ENCODE measurements around the gene TNPO3.

The TNPO3 gene

DNA sequence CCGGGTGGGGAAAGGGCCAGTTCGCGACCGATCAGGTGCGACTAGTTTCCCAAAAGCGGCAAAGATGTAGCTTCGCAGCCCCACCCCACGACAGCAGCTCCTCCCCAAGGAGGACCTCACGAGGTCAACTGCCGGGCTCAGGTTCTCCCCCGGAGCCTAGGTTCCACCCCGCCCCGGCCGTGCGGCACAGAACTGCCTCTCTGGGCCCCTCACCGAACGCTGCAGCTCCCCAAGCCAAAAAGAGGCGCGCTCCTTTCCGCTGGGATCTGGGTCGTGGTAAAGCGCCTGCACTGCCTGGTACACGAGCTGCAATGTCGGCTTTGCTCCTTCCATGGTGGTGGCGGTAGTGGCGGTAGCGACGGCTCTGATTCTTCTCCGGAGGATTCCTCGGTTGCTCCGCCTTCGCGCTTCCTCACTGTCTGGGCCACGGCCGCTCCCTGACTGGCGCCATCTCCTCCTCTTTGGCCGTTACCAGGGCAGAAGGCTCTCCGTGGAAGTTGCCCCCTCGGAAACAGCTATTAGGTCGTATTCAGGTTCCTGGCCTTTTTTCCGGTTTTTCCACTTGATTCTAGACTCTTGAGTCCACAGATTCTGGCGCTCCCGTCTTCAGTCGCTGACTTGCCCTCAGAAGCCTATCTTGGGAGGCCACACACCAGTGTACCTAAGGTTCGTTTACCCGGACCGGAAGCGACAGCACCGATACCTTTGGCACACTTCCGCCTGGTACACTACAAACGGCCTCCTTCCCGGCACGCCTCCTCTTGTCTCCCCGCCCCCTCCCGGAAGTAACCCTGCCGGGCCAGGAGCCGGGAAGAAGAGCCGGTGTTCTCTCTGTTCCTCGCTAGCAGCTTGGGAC, at the start of gene TNPO3:
TSS of gene TNPO3 (minus strand) at position 674 of the 856 bp plus-strand sequence. CDS start at position 333, 341 bp downstream.
- DNase-seq = peak; percentile 98

DNA sequence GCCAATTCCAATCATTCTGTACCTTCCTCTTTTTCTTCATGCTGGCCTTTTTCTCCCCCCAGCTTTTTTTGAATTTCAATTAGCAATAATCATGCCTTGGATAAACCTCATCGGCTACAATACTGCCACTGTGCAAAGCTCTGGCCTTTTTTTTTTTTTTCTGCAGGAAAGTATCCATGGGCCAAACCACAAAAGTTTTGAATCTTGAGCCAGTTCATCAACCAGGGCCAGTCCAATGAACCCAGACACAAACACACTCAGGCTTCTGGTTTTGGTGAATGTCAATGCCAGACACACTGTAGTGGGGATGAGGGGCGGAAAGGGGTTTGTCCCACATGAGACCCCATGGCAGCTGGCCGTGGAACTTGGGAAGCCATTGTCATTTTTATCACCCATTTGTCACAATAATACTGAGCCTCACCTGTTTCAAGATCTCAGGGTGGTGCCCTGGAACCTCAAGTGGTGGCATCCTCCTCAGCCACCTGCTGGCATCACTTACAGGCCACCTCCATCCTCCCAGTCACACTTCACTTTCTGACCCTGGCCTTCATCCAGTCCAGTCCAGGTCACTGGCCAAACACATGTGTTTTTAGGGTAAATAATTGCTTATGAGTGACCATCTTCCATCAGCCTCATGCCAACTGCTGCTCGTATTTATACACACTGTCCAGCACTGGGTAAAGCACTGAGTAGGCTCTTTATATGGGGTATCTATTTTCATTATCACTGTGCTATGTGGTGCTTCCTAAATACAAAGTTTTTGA, 48.8 kb upstream of the TNPO3 start:
- DNase-seq = no peak

DNA sequence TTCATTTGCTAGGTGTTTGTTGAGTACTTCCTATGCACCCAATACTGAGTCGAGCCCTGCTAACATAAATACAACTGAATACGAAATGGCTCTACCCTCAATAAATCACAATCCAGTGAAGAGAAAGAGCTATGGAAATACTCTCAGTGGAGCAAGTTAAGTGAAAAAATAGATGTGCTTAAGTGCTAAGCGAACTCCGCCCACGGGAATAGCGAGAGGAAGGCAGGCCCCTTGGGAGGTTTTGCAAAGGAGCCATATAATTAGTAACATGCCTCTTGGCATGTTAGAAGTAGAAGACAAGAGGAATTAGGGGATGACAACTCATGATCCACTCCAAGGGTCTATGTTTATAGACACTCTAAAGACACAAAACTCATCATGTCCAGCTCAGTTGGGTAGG, 46.8 kb upstream of the TNPO3 start:
- DNase-seq = peak; percentile 24

DNA sequence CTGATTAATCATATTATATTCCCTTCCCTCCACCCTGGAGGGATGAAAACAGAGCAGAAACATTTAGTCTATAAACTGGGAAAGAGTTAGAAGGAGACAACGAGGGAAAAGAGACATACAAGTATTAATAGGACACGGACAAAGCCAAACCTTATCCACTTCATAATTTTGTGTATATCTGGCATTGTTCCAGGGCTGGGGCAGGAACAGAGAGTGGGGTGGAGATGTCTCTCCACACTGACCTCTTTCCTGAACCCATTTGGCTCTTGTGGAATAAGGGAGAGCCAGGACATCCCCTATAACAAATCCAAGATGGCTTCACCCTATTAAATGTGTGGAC, 45.9 kb upstream of the TNPO3 start:
- DNase-seq = no peak

DNA sequence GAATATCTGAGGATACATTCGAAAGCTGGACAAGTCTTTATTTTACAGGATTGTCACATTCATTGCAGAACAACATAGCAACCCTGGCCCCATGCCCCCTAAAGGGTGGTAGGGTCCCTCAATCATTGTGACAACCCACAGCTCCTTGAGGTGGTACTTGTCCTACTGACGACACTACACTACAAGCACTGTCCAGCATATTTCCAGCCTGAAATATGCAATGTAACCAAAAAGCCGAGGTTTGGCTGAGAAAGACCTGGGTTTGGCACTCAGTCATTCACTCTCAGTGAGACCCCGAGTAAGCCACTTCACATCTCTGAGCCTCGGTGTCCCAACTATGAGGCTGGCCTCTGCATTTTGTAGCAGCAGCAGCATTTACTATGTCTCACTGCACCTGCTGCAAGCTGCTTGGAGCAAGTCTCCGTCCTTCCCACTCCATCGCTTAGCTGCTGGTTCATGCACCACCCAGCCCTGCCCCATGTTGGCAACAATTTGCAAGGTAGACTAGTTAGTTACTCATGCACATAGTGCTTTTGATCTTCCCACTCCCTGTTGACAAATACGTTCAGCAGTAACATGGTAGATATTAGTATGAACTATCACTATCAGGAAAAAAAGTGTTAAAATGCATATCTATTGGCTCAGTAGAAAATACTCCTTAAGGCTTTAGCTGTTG, 43.6 kb upstream of the TNPO3 start:
- no peak for DNase-seq

DNA sequence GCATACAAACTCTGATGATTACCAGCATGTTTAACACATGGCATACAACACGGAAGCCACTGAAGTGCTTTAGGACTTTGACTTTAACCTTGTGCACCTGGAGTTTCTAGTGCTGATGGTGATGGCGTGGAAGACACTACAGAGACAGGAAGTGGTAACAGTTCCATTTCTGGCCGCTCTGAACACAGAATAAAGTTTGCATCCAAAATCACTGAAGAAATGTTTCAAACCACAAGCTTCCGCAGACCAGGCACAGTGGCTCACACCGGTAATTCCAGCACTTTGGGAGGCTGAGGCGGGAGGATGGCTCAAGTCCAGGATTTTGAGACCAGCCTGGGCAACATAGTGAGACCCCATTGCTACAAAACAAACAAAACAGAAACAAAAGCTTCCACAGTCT, 40.3 kb upstream of the TNPO3 start:
- DNase-seq = no peak

DNA sequence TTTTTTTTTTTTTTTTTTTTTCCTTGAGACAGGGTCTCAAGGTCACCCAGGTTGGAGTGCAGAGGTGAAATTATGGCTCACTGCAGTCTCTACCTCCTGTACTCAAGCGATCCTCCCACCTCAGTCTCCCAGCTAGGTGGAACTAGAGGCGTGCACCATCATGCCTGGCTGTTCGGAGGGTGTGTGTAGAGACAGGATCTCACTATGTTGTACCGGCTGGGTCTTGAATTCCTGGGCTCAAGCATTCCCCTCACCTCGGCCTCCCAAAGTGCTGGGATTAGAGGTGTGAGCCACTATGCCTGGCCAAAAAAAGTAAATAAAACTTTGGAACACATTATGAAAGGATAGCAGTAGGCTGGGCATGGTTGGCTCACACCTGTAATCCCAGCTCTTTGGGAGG, 39.6 kb upstream of the TNPO3 start:
- no peak for DNase-seq

DNA sequence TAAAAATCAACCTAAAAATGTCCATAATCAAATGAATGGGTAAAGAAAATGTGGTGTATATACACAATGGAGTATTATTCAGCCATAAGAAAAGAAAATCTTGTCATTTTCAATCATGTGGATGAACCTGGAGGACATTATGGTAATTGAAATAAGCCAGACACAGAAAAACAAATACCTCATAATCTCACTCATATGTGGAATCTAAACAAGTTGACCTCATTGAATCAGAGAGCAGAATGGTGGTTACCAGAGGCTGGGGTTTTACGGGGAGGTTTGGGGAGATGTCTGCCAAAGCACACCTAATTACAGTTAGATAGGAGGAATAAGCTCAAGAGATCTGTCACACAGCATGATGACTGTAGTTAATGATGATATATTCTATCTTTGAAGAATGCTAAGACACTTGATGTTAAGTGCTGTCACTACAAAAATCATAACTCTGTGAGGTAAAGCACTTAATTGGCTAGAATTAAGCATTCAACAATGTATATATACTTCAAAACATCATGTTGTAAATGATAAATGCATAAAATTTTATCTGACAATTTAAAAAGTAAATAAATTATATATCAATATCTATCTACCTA, 39.1 kb upstream of the TNPO3 start:
- no peak for DNase-seq

DNA sequence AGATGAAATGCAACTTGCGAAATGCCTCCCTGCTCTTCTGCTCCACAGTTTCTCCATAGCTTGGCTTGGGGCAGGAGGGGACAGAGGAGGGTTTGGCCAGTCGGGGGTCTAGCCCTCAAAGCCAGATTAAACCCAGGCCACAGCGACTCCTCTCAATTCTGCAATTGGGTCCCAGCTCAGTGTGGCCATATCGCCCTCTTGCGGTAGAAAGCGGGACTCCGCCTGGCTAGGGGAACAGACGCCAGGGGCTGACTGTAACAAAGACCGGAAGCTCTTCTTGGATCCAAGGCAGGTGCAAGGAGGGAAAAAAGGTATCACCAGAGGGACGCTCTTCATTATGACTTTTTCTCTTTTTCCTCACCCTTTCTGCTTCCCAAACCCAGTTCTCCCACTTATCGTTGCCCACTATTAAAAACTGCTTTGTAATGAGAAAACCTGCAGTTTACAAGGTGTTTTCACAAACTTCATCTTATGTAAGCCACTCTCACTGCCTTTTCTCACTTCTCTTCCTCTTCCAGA, 36.6 kb upstream of the TNPO3 start:
- peak; percentile 85 for DNase-seq

DNA sequence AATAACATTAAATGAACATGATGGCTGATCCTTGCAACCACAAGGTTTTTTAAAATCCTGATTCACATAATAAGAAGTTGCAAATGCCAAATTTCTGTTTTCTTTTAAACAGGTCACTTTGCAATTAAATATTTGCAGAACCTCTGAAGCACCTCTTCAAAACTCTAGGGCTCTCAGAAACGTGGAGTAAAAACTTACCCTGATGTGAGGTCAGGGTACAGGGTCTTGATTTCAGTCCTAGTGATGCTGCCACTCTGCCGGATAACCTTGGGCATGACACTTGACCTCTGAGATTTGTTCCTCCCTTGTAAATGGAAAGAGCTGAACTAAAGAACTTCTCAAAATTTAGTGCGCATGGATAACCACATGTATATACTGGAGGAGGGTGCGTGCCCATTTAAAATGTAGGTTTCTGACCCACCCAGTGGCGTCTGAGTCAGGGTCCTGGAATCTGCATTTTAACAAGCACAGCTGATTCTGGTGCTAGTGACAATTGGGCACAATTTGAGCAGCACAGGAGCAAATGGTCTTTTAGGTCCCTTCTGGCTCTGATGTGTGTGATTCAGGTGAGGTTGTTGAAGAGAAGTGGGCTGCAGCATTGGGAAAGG, 35.5 kb upstream of the TNPO3 start:
- DNase-seq = no peak

DNA sequence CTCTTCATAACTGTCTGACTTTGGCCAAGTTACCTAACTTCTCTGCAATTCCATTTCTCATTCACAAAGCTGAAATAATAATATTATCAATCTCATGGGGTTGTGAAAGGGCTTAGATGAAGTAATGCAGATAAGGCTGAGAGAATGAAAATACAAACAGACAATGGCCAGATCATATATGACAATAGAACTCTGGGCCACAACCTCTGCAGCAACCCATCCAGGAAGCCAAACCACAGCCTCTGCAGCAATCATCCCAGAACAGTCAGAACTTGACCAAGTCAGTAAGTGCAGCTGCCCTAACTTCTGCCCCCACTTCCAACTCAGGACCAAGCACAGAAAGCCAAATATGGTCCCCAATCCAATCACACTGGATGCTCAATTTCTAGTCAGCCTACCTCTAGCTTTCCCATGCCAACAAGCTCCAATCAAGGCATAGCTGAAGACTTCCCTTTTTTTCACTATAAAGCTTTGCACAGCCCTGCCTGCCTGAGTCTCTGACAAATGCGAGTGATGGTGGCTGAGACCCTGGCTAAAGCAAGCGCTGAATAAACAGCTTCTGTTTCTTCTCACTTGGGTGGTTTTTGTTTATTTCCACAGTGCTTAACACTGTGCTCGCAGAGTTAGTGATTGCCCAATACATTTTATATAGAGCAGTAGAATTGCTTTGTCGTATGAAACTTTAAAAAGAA, 34.8 kb upstream of the TNPO3 start:
- DNase-seq = no peak

DNA sequence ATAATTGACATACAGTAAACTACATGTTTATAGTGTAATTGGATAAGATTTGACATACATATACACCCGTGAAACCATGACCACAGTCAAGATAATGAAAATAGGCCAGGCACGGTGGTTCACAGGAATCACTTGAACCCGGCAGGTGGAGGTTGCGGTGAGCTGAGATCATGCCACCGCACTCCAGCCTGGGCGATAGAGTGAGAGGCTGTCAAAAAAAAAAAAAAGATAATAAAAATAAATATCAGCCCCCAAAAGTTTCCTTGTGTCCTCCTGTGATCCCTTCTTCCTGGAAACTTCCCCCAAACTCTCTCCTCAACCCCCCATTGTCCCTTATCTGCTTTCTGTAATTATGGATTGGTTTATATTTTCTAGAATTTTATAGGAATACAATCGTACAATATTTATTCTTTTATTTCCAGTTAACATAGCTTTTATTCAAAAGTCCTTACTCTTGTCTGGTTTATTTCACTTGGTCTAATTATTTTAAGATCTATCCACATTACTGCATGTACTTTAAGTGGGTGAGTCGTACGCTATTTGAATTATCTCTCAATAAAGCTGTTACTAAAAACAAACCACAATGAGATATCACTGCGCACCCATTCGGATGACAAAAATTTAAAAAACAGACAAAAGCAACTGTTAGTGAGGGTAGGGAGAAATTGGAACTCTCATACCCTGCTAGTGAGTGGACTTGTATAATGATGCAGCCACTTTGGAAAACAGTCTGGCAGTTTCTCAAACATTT, 30.1 kb upstream of the TNPO3 start:
- no peak for DNase-seq

DNA sequence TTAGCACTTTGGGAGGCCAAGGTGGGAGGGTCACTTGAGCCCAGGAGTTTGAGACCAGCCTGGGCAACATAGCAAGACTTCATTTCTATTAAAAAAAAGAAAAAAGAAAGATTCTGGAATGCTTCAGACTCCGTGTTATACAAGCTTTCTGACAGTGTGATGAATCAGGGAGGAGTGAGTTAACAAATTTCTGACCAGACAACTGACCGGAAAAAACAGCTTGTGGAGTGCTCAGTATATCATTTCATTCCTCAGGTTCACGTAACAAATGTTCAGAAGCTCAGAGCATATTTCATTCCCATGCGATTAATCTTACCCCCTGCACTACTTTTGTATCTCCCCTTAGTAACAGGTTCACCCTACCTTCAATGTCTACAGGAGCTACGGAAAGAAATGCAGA, 28.6 kb upstream of the TNPO3 start:
- no peak for DNase-seq

DNA sequence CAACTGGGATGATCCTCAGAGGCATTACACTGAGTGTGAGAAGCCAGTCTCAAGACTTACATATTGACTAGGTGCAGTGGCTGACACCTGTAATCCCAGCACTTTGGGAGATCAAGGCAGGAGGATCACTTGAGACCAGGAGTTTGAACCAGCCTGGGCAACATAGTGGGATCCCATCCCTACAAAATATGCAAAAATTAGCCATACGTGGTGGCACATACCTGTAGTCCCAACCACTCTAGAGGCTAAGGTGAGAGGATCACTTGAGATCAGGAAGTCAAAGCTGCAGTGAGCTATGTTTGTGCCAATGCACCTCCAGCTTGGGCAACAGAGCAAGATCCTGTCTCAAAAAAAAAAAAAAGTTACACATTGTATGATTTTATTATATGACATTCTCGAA, 23.5 kb upstream of the TNPO3 start:
- no peak for DNase-seq

DNA sequence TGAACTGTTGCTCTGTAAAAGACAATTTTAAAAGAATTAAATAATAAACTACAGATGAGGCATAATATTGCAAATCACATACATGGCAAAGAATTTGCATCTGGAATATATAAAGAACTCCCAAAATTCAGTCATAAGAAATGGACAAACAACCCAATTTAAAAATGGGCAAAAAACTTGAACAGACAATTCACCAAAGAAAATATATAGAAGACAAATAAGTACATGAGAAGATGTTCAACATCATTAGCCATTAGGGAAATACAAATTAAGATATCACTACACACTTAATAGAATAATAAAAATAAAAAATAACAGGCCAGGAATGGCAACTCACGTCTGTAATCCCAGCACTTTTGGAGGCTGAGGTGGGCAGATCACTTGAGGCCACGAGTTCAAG, 22.0 kb upstream of the TNPO3 start:
- no peak for DNase-seq

DNA sequence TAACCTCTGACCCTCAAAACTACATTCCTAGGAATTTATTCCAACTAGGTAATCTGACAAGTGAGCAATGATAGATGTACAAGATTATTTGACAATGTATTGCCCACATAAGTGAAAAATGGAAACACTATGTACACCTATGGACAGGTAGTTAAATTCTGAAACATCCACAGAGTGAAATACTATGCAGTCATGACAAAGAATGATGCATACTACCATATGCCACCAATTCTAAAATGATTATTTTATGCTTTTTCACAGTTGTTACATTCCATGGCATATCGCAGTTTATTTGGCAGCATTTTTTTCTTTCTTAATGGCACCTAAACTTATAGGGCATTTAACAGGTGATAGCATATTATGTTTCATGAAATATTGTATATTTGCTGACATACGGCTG, 20.1 kb upstream of the TNPO3 start:
- no peak for DNase-seq

DNA sequence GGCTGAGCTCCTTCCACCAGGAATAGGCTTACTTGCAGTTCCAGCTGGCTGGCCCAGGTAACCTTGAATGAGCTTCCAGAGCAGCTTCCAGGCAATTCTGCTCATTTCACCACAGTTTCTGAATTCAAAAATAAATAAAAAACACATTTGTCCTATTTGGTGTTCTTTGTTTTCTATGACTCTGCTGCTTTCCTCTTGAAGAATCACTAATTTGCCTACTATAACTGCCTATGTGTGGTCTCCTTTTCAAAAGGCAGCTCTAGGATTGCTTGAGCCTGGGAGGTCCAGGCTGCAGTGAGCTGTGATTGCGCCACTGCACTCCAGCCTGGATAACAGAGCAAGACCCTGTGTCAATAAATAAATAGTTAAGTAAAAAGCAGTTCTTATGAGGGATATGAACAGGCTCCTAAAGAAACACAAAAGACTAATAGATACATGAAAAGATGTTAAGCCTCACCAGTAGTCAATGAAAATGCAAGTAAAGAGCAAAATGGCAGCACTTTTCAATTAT, 19.5 kb upstream of the TNPO3 start:
- no peak for DNase-seq

DNA sequence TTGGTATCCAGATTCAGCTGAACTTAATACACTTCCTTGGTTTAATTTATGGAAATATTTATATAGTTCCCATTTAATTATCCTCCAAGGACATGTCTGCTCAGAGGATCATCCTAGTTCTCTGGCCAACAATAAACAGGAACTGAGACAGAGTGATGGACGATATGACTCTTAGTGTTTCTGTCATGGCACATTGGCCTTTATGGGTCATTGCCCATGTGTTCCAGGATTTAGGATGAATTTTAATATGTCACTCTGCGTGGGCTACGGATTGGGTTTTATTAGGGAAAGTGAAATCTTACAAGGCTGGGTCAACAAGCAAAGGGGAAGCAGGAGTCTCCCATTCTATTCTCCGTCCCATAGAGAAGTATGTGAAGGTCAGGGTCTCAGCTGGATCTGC, 18.8 kb upstream of the TNPO3 start:
- no peak for DNase-seq

DNA sequence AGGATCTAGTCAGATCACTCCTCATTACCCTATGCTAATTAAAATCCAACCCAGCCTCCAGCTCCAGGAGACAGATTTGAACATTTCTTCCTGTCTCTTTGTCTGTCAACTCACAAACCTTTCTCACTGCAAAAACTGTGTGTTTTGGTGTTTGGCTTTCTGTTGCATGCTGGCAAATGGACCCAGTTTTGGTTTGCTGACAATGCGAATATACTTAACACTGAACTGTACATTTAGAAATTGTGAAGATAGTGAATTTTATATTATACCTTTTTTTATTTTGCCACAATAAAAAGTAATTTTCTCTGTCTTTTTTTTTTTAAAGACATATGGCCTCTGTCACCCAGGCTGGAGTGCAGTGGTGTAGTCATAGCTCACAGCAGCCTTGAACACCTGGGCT, 18.3 kb upstream of the TNPO3 start:
- DNase-seq = no peak

DNA sequence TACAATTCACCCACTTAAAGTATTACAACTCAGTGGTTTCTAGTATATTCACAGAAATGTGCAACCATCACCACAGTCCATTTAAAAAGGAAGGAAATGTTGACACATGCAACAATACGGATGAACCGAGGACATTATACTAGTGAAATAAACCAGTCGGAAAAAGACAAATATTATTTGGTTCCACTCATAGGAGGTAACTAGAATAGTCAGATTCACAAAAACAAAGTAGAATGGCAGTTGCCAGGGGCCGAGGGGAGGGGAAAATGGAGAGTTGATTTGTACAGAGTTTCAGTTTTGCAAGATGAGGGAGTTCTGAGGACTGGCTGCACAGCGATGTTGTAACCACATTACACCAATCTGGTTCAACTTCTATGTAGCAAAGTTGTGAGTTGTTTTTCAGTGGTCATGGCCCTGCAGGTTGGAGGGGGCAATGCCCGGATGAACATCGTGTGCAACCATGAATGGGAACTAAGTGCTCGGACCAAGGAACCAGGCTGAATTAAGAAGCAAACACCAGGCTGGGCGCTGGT, 17.6 kb upstream of the TNPO3 start:
- no peak for DNase-seq

DNA sequence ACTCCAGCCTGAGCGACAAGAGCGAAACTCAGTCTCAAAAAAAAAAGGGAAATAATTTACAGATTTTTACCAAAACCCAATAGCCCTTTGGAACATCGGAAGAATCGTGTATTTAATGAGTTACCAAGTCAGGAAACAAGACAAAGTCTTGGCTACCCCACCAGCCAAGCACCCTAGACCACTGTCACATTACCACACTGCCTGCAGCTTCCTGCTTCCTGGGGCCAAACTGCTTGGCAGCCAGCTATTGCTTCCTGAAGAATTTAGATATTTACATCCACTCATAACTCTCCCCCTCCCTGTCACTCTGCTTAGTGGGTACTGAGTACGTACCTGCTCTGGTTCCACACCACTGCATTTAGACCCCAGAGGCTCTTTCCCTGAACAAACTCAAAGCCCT, 14.1 kb upstream of the TNPO3 start:
- DNase-seq = no peak
